GM18861 (cell line): Measurements from ENCODE around the gene CYB561.

ENCODE experiments used
- ATAC-seq: cut with Tn5 transposase; IDR thresholded peaks from one replicate; pipeline ENCODE4 v1.9.1; 2021; ENCODE audit not compliant: unreplicated experiment

CYB561 gene

GRCh38 chr17:63435681-63436522 lies 10.2 kb downstream of the CYB561 start:
- no peak for ATAC-seq

- no peak for ATAC-seq
These were observed 11.0 kb downstream of the CYB561 start for GRCh38 chr17:63434951-63435571.

- ATAC-seq = no peak
These were observed 12.1 kb downstream of the CYB561 start for GRCh38 chr17:63433746-63434591.

- no peak for ATAC-seq
These were observed 13.9 kb downstream of the CYB561 start for GRCh38 chr17:63431939-63432804.

GRCh38 chr17:63431618-63431938 lies 14.5 kb downstream of the CYB561 start:
- no peak for ATAC-seq

- ATAC-seq = no peak
These were observed 15.9 kb downstream of the CYB561 start for GRCh38 chr17:63430223-63430622.

- no peak for ATAC-seq
These were observed 16.3 kb downstream of the CYB561 start for GRCh38 chr17:63429766-63430165.

- no peak for ATAC-seq
These were observed 19.2 kb downstream of the CYB561 start for GRCh38 chr17:63426917-63427308.

- no peak for ATAC-seq
These were observed 19.8 kb downstream of the CYB561 start for GRCh38 chr17:63426041-63426916.

- no peak for ATAC-seq
These were observed 20.6 kb downstream of the CYB561 start for GRCh38 chr17:63425483-63425882.

- ATAC-seq = no peak
These were observed 22.1 kb downstream of the CYB561 start for GRCh38 chr17:63423963-63424362.

- no peak for ATAC-seq
These were observed 22.7 kb downstream of the CYB561 start for GRCh38 chr17:63423251-63423950.

- no peak for ATAC-seq
These were observed 24.1 kb downstream of the CYB561 start for GRCh38 chr17:63421681-63422645.

- no peak for ATAC-seq
These were observed 25.0 kb downstream of the CYB561 start for GRCh38 chr17:63420868-63421680.

- ATAC-seq = no peak
These were observed 25.9 kb downstream of the CYB561 start for GRCh38 chr17:63419949-63420867.

- no peak for ATAC-seq
These were observed 26.7 kb downstream of the CYB561 start for GRCh38 chr17:63419398-63419797.
